Measurements from ENCODE around the gene SLC39A10.
"Not testable (repeated sequence)": the region's sequence is repeated elsewhere in the genome, so short reads cannot be mapped to it uniquely, and the experiment has no call there.

The SLC39A10 gene

DNA sequence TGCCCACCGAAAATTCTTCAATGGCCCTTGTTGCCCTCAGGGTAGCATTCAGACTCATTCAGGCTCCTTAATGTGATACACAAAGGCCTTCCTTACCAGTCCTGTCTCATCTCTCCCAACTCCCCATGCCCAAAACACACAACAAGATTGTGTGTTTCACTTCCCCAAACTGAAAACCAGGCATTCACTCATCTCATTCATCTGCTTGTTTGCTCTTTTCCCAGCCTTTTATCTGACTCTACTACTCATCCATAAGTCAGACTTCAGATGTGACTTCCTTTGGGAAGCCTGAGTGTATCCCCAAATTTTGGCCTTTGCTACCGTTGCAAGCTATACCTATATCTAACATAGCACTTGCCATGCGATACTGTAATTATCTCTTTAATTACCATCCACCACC, 9.7 kb upstream of the SLC39A10 start:
- no peak for DNase-seq

DNA sequence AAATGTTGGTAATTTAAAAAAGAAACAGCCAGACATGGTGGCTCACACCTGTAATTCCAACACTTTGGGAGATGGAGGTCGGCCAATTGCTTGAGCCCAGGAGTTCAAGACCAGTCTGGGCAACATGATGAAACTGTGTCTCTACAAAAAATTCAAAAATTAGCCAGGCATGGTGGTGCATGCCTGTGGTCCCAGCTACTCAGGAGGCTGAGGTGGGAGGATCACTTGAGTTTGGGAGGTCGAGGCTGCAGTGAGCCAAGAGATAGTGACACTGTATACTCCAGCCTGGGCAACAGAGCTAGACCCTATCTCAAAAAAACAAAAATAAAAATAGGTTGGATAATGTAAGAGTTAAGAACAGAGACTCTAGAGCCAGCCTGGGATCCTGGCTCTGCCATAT, 8.7 kb upstream of the SLC39A10 start:
- not testable (repeated sequence) for DNase-seq

DNA sequence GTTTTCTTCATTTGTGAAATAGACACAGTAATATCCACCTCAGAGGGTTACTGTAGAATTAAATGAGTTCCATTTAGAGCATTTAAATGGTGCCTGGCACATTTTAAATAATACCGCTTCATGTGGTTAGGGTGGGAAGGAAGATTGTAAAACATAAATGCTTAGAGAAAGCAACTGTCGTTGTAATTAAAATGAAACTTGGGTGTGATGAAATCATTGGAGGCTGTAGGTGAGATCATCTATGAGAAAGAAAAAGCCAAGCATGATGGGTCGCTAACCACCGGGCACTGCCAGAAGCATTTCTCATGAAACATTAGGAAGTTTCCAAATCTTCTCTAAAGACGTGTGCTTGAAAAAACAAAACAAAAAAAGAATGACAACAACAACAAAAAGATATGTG, 8.2 kb upstream of the SLC39A10 start:
- peak; percentile 8 to 48 for DNase-seq

DNA sequence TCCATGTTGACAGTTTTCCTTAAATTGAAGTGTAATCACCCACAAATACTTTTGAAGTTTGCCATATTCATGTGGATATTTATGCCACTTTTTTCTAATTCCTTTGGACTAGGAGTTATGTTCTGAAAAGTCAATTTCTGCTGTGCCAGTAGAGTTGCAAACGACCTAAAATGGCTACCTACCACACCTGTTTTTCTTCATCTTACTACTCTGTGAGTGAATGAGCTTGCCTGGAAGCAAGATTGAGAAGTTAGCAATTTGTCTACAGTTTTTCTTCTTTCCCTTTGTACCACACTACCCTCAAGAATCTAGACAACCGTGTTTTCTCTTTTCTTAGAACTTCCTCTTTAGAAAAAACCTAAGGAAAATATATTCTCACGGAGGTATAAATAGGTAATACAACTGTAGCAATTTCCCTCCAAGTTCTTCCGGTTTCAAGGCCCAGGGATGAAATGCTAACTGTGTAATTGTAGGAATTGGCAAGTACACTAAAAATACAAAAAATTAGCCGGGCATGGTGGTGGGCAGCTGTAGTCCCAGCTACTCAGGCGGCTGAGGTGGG, 7.3 kb upstream of the SLC39A10 start:
- no peak for DNase-seq

DNA sequence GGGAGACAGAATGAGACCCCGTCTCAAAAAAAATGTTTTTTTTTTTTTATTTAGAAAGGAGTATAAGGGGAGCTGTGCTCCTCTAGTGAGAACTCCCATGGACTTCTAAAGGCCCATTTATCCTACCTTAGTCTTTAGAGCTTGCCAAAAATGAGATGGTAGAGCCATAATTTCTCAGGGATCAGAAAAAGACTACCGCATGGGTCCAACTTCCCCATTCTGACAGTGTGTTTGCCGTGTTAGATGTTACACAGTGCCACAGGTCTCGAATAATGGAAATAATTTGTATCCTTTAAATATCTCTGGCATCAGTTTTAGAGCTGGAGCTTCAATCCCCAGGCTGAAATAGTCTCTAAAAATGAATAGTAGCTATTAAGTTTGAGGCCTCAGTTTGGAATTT, 6.0 kb upstream of the SLC39A10 start:
- no peak for DNase-seq

DNA sequence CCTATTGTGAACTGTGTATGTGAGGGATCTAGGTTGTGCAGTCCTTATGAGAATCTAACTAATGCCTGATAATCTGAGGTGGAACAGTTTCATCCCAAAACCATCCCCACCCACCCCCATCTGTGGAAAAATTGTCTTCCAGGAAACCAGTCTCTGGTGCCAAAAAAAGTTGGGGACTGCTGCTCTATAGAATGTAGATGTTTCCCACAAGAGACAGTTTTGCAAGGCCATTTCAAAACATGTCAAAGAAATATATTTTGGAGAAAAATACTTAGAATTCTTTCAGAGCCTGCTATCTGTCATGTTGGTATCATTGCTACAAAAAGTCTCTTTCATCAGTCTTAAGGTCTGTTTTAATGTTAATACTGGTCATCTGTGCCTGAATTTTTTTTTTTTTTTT, 4.1 kb upstream of the SLC39A10 start:
- no peak for DNase-seq

DNA sequence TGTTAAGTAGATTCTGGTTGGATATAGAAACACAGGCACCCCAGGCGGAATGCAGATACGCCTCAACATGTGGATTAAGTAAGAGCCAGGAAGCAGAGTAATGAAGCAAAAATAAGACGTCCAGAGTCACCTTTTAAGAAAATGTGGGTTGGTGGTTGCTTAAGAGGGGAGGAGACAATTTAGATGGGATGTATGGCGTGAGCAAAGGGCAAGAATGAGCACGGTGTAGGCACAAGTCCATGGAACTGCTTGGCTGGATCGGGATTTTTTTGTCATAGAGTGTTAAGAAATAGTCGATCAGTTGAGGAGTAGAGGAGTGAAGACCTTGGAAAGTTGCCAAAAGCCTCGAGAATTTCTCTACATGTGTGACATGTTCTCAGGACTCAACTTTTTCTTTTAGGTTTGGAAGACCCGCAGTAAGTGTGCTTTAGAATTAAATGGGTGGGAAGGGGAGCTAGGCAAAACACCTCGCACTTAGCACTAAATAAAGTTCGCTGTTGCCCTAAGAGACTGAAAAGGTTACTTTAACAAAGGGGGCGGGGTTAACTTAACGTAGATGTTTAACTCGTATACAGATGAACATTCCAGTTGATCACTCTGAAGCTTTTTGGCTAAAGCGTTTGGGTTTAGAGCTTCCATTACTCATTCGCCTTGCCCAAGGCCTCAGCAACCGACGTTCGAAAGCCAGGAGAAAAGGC, 716 bp upstream of the SLC39A10 start:
- no peak for DNase-seq

DNA sequence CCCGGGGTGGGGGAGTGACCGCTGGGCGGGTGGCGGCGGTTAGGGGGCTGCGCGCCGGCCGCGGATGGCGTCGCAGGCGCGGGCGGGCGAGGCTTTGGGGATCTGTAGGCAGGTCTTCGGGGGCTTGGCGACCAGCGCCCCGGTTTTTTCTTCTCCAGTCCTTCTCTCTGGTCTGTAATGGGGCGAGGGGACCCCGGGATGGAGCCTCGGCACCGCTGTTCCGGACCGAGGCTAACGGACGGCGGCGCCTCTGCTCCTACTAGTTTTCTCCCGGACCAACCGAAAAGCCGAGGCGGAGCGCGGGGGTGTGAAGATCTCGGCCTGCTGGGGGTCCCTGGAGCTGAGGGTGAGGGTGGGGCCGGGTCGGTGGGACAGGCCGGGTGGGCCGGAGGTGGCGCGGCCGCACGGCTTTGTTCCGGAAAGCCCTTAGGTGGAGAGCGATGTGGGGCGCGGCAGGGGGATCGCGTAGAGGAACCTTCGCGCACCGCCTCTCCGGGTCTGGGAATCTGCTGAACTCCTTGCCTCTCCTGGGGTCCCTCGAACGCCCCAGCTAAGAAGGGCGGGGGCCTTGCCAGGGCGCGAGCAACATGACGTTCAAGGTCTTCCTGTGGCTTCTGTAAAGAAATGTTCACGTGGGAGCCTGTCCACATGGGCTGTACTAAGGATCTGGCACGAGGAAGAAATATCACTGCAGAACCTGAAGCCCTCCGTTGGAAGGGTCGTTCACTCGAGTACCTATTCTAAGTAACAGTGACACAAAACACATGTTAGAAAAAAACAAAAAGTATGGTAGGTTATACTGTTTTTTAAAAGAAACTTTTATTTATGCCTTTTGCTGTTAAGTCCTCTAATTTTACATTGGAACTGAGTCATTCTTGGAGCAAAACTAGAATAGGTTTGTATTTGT, 861 bp downstream of the SLC39A10 start:
- DNase-seq, result peak; percentile 79 to 81

DNA sequence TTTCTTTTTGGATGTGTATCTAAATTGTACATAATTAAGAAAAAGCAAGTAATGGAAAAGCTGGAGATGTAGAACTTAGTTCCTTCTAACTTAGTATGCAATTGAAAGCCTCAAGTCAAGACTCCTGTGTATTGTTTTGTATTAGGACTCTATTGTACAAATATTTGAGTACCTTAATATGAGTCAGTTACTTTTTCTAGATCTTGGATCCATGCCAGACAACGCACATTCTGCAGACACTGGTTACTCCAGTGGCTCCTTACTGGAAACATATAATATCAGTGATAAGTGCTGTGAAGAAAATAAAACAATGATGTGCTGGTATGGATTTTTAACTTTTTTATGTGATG, 1.5 kb downstream of the SLC39A10 start:
- peak in 1 of 2 donors; percentile 66 for DNase-seq

DNA sequence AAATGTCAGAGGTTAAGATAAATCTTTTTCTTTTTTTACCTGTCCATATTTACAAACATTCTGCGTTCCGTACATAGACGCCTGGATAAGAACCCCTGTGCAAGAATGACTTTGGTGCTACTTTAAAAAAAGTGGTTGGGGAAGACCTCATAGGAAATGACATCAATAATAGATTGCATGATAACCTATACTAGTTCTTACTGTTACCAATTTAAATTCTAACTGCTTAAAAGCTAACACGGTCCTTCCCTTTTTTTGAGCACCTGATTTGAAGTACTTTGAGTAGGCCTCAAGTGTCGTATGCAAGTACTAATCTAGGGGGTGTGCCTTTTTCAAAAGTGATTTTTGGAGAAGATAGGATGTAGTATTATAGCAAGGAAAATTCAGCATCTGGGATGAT, 2.1 kb downstream of the SLC39A10 start:
- DNase-seq, result peak; percentile 11 to 79

DNA sequence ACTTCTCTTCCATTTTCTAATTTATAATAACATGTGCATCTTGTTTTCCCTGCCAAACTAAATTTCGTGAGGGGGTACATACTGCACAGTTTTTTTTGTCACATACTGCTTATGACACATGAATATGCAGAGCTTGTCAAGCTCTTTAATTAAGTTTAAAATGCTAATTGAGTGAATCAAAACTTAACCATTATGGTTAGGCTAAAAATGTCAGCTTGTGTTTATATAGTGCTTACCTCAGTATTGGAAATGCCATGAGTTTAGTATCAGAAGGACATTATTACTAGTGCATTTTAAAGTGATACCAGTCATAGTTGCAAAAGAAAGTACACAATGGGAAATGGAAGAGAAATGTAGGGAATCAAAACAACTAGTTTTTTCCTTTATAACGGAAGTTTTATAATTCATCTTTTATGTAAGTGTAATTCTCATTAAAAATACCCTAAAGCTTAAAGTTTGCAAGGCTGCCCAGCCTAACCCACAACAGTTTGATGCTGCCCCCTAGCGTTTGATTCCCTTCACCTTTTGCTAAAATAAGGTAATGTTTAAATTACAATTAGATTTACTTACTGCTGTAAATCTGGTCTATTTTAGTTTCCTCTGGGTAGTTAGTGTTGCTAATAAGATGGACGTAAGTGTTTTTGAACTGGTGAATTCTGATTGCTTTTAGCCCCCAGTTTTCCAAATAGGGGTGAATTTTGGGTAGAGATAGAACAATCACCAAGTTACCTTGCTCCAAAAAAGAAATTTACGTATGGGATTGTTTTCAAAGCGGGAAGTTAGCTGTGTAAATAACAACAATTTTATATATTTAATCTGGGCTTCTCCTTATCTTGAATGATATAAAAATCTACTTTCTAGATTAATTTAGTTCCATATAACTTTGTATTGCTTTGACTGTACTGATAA, 3.2 kb downstream of the SLC39A10 start:
- DNase-seq, result peak; percentile 73 to 87

DNA sequence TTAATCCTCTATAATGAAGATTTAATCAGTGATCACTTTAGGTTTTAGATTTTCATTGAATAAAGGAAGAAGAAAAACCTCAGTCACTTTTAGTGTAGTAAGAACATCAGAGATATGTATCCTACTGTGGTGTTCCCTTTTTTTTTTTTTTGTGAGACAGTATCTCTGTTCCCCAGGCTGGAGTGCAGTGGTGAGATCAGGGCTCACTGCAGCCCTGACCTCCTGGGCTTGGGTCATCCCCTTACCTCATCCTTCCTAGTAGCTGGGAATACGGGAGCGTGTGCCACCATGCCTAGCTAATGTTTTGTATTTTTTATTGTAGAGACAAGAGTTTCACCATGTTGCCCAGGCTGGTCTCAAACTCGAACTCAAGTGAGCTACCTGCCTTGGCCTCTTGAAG, 5.1 kb downstream of the SLC39A10 start:
- no peak for DNase-seq

DNA sequence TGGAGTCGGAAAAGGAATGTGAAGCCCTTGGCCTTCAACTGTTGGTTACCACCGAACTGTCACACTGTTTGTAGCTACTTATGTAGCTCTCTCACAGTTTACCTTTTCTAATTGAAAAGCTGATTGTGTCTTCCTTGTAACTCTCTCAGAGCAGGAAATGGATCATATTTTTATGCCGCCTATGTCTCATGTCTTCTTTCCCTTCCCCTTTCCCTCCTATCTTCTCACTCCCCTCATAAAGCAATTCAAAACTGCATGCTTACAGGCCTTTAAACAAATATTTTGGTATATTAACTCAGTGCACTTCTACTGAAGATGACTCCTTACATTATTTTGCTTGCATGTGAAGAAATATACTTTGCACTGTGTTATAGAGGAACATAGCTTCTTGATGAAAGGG, 6.0 kb downstream of the SLC39A10 start:
- DNase-seq, result no peak

DNA sequence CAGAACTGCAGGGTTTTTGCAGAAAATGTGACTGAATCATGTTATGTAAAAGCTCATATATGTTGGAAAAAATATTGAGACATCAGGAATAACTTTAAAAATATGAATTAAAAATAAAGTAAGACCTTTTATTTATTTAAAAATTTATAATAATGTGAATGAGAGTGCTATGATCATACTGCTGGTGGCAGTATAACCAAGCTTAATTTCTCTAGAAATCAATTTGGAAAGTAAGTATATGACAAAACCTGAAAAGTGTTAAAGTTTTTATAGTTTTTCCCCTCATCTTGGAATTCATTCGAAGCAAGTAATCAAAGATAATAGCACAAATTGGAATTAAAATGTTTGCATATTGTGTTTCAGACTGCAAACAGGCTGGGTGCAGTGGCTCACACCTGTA, 7.5 kb downstream of the SLC39A10 start:
- no peak for DNase-seq

DNA sequence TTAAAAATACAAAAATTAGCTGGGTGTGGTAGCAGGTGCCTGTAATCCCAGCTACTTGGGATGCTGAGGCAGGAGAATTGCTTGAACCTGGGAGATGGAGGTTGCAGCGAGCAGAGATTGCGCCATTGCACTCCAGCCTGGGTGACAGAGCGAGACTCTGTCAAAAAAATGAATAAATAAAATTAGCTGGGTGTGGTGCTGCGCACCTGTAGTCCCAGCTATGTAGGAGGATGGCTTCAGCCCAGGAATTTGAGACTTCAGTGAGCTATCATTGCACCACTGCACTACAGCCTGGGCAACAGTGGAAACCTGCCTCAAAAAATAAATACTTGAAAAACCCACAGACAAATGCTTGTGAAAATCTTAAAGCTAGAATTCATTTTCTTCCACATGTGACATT, 8.1 kb downstream of the SLC39A10 start:
- not testable (repeated sequence) for DNase-seq

DNA sequence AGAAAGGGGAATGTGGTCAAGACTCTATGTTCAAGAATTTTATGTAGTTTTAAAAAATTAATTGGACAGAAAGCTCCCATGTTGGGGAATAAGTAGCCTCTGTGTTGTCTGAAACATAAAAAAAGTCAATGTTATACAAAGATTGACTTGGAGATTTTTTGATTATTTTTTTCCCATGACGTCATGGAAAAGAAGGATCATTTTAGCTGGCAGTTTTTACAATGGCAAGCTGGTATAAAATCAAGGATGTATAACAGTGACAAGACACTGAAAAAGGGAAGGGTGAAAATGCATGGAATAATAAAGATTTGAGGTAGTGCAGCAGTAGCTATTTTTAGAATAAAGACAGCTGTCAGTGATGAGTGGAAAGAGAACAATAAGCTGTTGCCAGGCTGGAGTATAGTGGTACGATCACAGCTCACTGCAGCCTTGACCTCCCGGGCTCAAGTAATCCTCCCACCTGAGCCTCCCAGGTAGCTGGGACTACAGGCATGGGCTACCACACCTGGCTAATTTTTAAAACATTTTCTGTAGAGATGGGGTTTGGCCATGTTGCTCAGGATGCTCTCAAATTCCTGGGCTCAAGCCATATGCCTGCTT, 9.2 kb downstream of the SLC39A10 start:
- no peak for DNase-seq

DNA sequence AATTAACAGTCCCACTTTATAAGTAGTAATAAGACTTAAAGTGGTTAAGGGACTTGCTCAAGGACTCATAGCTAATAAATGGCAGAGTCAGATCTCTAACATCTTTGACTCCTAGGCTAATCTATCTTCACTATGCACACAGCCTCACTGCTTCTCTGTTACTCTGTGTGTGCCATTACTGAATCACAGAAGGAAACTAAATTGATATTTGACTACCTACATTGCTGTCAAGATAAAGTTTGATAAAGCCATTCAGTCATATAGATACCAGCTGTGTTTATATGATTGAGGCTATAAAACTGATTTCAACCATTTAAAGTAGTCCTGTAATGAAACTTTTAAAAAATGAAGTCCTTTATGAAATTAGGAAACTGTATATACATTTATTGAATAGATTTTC, 10.9 kb downstream of the SLC39A10 start:
- no peak for DNase-seq

DNA sequence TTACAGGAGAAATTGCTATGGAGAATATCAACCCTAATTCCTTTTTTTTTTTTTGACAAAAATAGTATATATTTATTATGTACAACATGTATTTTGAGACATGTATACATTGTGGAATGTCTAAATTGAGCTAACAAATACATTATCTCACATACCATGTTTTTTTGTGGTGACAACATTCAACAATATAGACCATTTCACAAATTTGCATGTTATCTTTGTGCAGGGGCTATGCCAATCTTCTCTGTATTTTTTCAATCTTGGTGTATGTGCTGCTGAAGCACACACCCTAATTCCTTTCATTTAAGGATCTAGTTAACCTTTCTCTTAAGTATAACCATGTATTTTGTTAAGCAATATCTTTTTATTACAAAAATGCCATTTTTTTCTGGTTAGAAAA, 13.2 kb downstream of the SLC39A10 start:
- DNase-seq, result no peak

DNA sequence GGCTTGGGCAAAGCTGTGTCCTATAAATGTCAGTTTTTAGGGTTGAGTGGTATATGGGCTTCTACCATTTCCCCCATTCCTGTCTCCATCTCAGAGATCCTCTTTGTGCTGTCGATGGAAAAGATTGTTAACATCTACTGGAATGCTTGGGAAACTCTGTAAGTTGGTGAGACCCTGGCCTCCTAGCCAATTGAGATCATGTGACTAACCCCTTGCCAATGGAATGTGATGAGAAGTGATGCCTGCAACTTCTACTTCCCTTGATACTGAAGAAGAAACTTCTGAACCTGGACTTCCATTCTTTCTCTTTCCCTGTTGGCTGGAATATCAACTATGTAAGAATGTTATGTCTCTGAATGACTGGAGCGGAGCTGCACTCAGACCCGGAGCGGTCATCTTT, 14.5 kb downstream of the SLC39A10 start:
- no peak for DNase-seq

DNA sequence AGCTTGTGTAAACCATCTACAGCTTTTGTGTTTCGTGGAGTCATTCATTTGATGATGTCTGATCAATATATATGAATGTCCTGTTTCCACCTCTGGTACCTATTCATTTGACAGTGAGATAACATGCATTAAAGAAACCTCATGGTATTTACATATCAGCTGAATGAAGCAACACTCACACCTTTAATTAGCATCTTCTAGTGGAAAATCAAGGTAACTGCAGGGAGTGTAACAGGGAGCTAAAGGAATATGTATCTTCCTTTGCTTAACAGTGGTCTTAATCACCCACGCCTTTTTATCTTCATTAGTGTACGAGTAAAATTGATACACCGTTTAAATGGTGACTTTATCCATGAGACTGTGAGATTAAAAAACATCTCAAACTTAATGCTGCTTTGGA, 15.6 kb downstream of the SLC39A10 start:
- DNase-seq, result no peak

DNA sequence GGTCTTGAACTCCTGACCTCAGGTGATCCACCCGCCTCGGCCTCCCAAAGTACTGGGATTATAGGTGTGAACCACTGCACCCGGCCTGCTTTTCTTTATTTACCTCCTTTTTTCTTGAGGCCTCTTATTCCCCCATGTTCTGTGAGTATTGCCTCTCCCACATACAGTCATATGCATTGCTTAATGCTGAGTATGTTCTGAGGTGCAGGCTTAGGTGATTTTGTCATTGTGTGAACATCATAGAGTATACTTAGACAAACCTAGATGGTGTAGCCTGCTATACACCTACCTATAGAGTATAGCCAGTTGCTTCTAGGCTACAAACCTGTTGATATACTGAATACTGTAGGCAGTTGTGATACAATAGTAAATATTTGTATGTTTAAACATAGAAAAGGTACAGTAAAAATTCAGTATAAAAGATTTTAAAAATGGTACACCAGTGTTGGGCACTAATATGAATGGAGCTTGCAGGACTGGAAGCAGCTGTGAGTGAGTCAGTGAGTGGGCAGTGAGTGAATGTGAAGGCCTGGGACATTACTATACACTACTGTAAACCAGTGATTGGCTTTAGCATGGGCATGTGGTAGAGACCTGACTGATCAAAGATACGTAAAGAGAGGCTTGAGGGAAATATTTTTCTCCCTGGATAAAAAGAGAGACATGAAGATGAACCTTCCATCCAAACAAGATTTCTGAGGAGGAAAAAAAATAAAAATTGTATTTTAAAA, 17.6 kb downstream of the SLC39A10 start:
- DNase-seq, result no peak

Data from CD4-positive, alpha-beta T cell treated with Interferon alpha-2 for 1 hour (primary cell).